Naive B cell (primary cell): ENCODE results near the gene MIXL1. TPM values are rescaled to one million over a fixed set of nuclear protein-coding genes. Genes with fewer than 3 reads are reported as not detected.

Source experiments
- ATAC-seq, 2 donors: fragments of 150-1000 bp; cut with Tn5 transposase; 2 replicates each; pipeline ENCODE4 v1.10.0; 2021; ENCODE audit warnings: low read depth in 2 of 2, mild to moderate bottlenecking in 2 of 2, moderate library complexity in 2 of 2
- DNase-seq: peaks from one replicate; pipeline ENCODE4 v3.0.0; 2022
- H3K27ac Mint-ChIP-seq, 6 donors: one replicate each; pipeline ENCODE4 v1.8.0; 2020 to 2022; ENCODE audit warnings: mild to moderate bottlenecking in 6 of 6, mixed read lengths in 6 of 6, moderate library complexity in 5 of 6, inconsistent platforms in 2 of 6
- H3K27me3 Mint-ChIP-seq, 3 donors: one replicate each; pipeline ENCODE4 v1.8.0; 2021 to 2022; ENCODE audit warnings: mixed read lengths in 3 of 3, mild to moderate bottlenecking in 1 of 3
- H3K36me3 Mint-ChIP-seq, 2 donors: one replicate each; pipeline ENCODE4 v1.8.0; 2020 to 2022; ENCODE audit warnings: mixed read lengths in 2 of 2, inconsistent platforms in 1 of 2, mild to moderate bottlenecking in 1 of 2
- H3K4me1 Mint-ChIP-seq, 3 donors: one replicate each; pipeline ENCODE4 v1.8.0; 2020 to 2022; ENCODE audit warnings: mixed read lengths in 3 of 3, inconsistent platforms in 1 of 3, mild to moderate bottlenecking in 1 of 3, moderate library complexity in 1 of 3
- H3K4me3 Mint-ChIP-seq, 8 donors: one replicate each; pipeline ENCODE4 v1.8.0; 2020 to 2022; ENCODE audit warnings: mild to moderate bottlenecking in 8 of 8, mixed read lengths in 8 of 8, moderate library complexity in 8 of 8, inconsistent platforms in 2 of 8
- H3K9me3 Mint-ChIP-seq, 7 donors: one replicate each; pipeline ENCODE4 v1.8.0; 2020 to 2022; ENCODE audit warnings: mixed read lengths in 7 of 7, mild to moderate bottlenecking in 5 of 7, inconsistent platforms in 2 of 7, moderate library complexity in 1 of 7
- polyA plus RNA-seq, 6 donors: library from polyadenylated mRNA; unstranded; fragments of 300-500 nt; fragmentation: Illumina TruSeq; gene quantifications; one replicate each; pipeline ENCODE4 v1.2.3, GENCODE V29; 2021; ENCODE audit warnings: low read depth in 6 of 6

MIXL1 gene
- polyA plus RNA-seq, 6 donors from 2014 or later, result 0.23 to 2.8 (median 0.36) TPM; not detected in 2

DNA sequence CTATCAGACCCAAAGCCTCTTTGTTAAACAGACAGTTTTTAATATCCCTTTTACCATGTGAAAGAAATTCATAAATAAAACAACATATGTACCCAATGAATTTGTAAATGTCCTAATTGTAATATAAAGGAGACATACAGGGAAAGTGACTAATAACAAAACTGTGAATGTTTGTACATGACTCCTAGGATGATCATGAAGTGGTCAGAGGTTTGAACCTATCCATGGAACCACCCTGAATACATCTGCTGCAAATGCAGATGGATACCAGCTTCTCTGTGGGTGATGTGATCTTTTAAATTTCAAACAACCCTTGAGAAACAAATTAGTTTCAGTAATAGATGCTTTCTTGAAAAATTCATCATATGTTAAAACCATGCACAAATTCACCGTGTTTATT, 20.2 kb upstream of the MIXL1 start:
- no peaks in the 10 kb centered on the region for H3K27me3 Mint-ChIP-seq
- H3K4me3 Mint-ChIP-seq, result no peak overlapping the region
- peak overlapping the region in 1 of 6 donors; percentile 49 for H3K27ac Mint-ChIP-seq
- no peak for DNase-seq
- no peaks in the 10 kb centered on the region for H3K9me3 Mint-ChIP-seq
- no peak for ATAC-seq
- H3K36me3 Mint-ChIP-seq, result no peaks in the 10 kb centered on the region
- peaks cover 9 to 20% (median 9%) of the 10 kb centered on the region in 3 donors for H3K4me1 Mint-ChIP-seq

DNA sequence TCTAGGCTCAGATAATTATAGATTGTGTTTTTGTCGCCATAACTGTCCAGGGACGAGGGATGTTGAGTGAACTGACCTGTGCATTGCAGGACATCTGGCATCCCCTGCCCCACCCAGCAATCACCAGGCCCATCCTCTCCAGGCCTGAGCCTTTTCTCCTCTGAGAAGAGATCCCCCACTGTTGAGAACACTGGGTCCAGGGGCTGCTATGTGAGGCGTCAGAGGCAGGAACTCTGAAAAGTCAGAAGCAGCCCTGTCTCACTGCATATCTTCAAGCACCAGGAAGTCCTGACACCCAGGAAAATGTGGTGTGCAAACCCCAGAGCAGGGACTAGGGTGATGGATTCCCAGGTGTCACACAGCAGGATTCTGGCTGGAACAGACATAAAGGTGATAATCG, 19.8 kb upstream of the MIXL1 start:
- H3K9me3 Mint-ChIP-seq, result no peaks in the 10 kb centered on the region
- H3K4me1 Mint-ChIP-seq, result peaks cover 9 to 20% (median 9%) of the 10 kb centered on the region in 3 donors
- ATAC-seq (no peak), DNase-seq (no peak)
- H3K4me3 Mint-ChIP-seq, result no peak overlapping the region
- peak overlapping the region in 1 of 6 donors; percentile 47 for H3K27ac Mint-ChIP-seq
- no peaks in the 10 kb centered on the region for H3K36me3 Mint-ChIP-seq
- H3K27me3 Mint-ChIP-seq, result no peaks in the 10 kb centered on the region

DNA sequence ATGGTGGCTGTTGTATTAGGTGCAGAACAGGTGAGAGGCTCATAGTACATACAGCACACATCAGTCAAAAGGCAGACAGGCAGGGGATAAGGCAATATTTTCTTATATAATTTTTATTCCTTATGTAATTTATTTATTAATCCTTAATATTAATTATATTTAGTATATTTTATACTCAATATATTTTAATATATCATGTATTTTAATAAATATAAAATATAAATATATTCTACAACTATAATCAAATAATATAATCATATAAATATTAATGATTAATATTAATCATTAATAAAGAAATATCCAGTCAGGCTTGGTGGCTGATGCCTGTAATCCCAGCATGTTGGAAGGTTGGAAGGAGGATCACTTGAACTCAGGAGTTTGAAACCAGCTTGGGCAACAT, 19.3 kb upstream of the MIXL1 start:
- Mint-ChIP-seq H3K27me3 (no peaks in the 10 kb centered on the region), H3K27ac (no peak overlapping the region), H3K4me1 (peaks cover 9 to 20% (median 9%) of the 10 kb centered on the region in 3 donors), H3K36me3 (no peaks in the 10 kb centered on the region), H3K9me3 (no peaks in the 10 kb centered on the region), H3K4me3 (no peak overlapping the region)
- DNase-seq, result no peak
- no peak for ATAC-seq

DNA sequence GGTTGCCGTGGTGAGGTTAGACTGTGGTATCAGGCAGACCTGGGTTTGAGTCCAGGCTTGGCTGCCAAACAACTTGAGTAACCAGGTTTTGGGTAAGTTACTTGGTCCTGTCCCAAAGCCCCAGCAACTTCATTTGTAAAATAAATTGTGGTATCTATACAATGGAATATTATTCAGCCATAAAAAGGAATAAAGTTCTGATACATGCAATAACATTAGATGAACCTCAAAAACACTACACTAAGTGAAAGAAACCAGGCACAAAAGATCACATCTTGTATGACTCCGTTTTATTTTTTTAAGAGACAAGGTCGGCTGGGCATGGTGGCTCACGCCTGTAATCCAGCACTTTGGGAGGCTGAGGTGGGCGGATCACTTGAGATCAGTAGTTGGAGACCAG, 16.4 kb upstream of the MIXL1 start:
- DNase-seq (no peak), ATAC-seq (no peak)
- Mint-ChIP-seq H3K4me3 (no peak overlapping the region), H3K9me3 (no peaks in the 10 kb centered on the region), H3K27ac (peak overlapping the region in 1 of 6 donors; percentile 57), H3K36me3 (no peaks in the 10 kb centered on the region), H3K27me3 (no peaks in the 10 kb centered on the region), H3K4me1 (peaks cover 0 to 7% (median 0%) of the 10 kb centered on the region in 3 donors)

DNA sequence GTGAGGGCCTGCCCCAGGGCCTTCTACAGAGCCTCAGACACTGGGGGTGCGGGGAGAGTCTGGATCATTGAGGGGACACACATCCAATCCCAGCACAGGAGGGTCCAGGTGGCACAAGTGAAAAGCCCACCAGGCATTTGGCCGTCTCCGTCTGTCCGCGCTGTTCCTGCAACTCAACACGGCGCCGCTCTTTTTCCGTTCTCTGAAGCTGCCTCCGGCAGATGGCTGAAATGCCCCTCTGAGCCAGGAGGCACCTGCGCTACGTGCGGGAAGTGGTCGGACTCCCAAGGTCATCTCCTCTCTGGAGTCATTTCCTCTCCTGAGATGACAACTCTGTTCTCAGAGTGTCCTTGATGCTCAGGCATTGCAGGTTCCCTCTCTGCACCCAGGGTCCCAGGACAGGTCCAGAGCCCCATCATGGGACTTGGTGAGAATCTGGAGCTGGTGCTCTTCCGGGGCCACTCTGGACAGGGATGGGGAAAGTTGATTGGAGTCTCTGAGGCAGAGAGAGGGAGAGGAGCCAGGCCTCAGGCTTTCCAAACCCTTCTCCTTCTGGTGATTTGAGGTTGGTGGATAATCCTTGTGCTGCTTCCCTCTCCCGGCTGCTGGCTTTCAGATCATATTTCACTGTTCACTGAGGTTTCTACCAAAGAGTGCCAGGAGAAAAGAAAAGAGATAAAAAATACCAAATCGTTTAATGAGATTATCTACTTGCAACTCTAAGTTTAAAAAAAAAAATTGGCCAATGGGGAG, 14.0 kb upstream of the MIXL1 start:
- Mint-ChIP-seq H3K27me3 (no peaks in the 10 kb centered on the region), H3K27ac (peak overlapping the region in 1 of 6 donors; percentile 57), H3K9me3 (no peaks in the 10 kb centered on the region), H3K36me3 (no peaks in the 10 kb centered on the region), H3K4me3 (peak overlapping the region in 1 of 8 donors; percentile 71), H3K4me1 (no peaks in the 10 kb centered on the region)
- DNase-seq, result no peak
- no peak for ATAC-seq

DNA sequence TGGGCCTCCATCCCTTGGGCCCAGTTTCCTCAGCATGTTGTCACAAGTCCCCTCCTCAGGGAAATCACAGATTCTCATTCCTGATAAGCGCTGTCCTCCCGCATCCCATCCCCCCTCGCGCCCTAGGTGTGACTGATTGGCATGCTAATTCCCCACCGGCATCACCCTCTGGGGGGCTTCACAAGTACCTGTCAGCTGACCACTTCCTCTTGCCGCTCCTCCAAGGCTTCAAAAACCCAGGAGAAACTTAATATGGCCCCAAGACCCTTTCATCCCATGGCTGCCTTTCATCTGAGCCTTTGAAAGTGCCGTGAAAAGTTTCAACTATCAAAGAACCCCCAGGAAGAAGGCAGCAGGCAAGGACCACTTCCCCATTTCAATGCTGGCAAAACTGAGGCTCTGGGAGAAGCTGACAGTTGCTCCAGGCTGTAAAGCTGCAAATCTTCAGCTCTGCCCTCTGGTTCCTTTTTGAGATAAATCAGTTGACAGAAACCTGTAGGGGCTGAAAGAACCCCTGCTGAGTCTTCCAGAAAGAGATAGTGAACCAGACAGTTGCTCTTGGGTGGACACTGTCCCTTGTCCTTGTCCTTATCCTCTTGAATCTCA, 12.8 kb upstream of the MIXL1 start:
- Mint-ChIP-seq H3K4me3 (no peak overlapping the region), H3K27me3 (no peaks in the 10 kb centered on the region), H3K36me3 (no peaks in the 10 kb centered on the region), H3K4me1 (peaks cover 7 to 9% (median 8%) of the 10 kb centered on the region in 3 donors), H3K27ac (no peak overlapping the region), H3K9me3 (no peaks in the 10 kb centered on the region)
- no peak for ATAC-seq
- no peak for DNase-seq

DNA sequence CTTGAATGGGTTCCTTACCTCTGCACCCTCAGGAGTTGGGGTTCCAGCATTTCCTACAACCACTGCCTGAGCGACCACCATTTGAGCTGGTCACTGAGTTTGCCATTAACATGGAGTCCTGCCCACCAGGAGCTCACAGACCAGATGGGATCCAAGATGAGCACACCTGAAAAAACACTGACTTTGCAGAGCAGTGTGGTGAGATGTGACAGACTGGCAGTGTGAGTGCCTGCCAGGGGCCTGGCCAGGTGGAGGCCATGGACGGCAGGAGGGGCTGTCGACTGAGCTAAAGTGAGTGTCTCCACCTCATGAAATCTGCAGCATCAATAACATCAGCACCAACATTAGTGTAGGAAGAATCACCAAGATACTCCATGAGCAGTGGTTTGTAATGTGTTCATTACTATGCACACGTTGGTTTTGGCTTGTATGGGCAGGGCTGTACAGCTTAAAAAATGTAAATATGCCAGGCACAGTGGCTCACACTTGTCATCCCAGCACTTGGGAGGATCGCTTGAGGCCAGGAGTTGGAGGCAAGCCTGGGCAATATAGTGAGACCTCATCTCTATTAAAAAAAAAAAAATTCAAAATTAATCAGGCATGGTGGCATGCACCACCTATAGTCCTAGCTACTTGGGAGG, 12.2 kb upstream of the MIXL1 start:
- Mint-ChIP-seq H3K36me3 (no peaks in the 10 kb centered on the region), H3K27ac (no peak overlapping the region), H3K4me3 (no peak overlapping the region), H3K4me1 (peaks cover 7 to 11% (median 9%) of the 10 kb centered on the region in 3 donors), H3K27me3 (no peaks in the 10 kb centered on the region), H3K9me3 (no peaks in the 10 kb centered on the region)
- ATAC-seq (no peak), DNase-seq (no peak)

DNA sequence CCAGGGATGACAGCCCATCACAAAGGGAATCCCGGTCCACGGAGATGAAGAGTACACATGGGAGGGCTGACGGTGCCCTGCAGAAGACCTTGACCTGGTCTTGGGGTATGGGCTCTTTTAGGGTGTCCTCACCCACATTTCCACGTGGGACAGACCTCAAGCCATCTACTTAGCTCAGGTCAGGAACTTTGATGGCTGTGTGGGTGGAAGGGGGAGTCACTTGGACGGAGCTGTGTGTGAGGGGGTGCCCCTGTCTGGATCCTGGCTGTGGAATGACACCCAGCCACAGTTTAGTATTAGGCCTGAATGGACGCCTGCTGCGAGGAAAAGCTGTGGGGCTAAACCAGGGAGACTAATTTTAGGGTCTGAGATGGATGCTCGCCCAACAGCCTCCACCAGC, 10.9 kb upstream of the MIXL1 start:
- no peaks in the 10 kb centered on the region for H3K27me3 Mint-ChIP-seq
- ATAC-seq, result no peak
- no peaks in the 10 kb centered on the region for H3K36me3 Mint-ChIP-seq
- H3K9me3 Mint-ChIP-seq, result no peaks in the 10 kb centered on the region
- H3K4me3 Mint-ChIP-seq, result no peak overlapping the region
- DNase-seq, result no peak
- H3K27ac Mint-ChIP-seq, result no peak overlapping the region
- H3K4me1 Mint-ChIP-seq, result peaks cover 7 to 11% (median 9%) of the 10 kb centered on the region in 3 donors

DNA sequence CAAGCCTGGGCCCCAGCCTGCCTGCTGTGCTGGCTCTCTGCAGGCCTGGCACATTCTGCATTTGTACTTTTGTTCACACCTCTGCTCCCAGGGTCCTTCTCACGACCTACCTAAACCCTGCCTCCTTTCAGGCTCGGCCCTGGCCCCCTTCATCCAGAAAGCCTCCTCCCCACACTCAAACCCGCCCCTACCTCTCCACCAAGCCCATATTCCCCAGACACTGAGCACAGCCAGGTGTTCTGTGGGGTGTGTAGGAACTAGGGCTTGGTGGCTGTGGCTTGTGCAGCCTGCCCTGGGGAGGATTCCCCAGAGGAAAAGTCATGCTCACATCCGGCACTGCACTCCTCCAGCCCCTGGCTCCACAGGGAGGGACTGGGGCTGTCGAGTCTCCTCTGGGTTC, 8.2 kb upstream of the MIXL1 start:
- ATAC-seq, result no peak
- no peaks in the 10 kb centered on the region for H3K9me3 Mint-ChIP-seq
- no peaks in the 10 kb centered on the region for H3K27me3 Mint-ChIP-seq
- peak overlapping the region in 1 of 6 donors; percentile 31 for H3K27ac Mint-ChIP-seq
- H3K36me3 Mint-ChIP-seq, result no peaks in the 10 kb centered on the region
- no peak for DNase-seq
- H3K4me3 Mint-ChIP-seq, result no peak overlapping the region
- peaks cover 7 to 11% (median 9%) of the 10 kb centered on the region in 3 donors for H3K4me1 Mint-ChIP-seq

DNA sequence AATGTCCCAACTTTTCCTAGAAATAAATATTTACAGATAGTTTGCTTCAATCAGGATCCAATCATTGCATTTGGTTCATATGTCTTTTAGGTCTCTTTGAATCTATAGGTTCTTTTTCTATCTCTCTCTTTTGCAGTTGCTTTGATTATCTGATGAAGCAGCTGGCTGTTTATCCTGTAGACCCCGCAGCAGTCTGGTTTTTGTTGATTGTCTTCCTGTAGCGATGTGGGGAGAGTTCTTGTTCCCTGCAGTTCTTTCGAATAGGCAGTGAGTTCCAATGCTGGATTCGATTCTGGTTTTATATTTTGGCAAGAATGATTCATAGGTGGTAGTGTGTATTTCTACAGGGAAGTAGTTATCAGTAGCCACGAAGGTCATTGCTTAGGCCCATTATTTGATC, 7.4 kb upstream of the MIXL1 start:
- no peak for ATAC-seq
- Mint-ChIP-seq H3K4me1 (peaks cover 7 to 11% (median 9%) of the 10 kb centered on the region in 3 donors), H3K36me3 (no peaks in the 10 kb centered on the region), H3K4me3 (no peak overlapping the region), H3K27me3 (no peaks in the 10 kb centered on the region), H3K27ac (peak overlapping the region in 1 of 6 donors; percentile 67), H3K9me3 (no peaks in the 10 kb centered on the region)
- no peak for DNase-seq

DNA sequence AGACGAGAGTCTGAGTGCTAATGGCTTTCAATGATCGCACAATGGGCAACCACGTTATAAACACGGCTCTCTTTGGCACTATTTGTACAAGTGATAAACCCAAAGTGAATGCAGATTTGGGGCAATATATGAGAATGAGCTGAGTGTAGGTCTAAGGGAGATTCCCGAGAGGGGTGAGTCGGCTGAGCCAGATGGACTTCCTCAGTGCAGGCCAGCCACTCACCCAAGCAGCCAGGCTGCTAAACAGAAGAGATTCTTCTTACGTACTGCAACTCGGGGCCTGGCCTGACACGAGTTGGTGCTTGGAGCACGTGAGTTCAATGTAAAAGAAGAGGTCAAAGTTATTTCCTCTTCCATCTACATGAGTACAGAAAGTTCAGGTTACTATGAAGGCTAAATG, 6.2 kb upstream of the MIXL1 start:
- H3K36me3 Mint-ChIP-seq, result no peaks in the 10 kb centered on the region
- H3K9me3 Mint-ChIP-seq, result no peaks in the 10 kb centered on the region
- H3K27ac Mint-ChIP-seq, result no peak overlapping the region
- H3K4me3 Mint-ChIP-seq, result no peak overlapping the region
- ATAC-seq (no peak), DNase-seq (no peak)
- no peaks in the 10 kb centered on the region for H3K27me3 Mint-ChIP-seq
- H3K4me1 Mint-ChIP-seq, result peaks cover 7 to 11% (median 9%) of the 10 kb centered on the region in 3 donors

DNA sequence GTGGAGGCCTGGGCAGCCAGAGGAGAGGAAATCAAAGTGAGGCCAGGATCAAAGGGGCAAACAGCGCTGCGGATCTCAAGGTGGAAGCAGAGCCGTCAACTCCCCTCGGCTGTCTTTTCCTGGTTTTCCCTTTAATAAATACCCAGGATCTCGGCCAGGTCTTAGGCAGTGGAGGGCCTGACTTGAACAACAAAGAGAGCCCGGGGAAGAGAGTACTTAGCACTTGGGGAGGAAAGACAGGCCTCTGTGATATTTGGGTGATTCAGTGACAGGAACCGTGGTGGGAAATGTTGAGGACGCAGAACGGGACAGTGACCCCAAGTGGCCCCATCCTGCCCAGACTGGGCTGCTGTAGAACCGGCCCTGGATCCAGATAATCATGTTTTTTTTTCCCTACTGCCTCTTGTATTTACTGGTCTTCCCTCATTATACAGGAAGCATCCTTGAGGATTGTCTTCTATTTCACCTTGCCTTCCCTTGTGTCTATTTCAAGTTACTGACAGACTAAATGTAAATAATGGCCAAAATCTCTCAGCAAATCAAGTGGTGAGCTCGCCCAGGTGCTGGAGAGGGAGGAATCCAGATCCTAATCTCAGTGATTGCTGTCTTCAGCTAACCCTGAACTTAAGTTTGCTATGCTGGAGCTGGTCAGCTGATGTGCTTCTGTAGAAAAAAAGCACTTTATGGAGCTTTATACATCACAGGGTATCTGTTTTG, 2.8 kb upstream of the MIXL1 start:
- Mint-ChIP-seq H3K27me3 (peaks cover under 1 to 3% (median under 1%) of the 10 kb centered on the region in 3 donors), H3K36me3 (no peaks in the 10 kb centered on the region), H3K27ac (no peak overlapping the region), H3K4me3 (no peak overlapping the region), H3K4me1 (peaks cover 8 to 14% (median 8%) of the 10 kb centered on the region in 3 donors), H3K9me3 (no peaks in the 10 kb centered on the region)
- no peak for DNase-seq
- no peak for ATAC-seq

DNA sequence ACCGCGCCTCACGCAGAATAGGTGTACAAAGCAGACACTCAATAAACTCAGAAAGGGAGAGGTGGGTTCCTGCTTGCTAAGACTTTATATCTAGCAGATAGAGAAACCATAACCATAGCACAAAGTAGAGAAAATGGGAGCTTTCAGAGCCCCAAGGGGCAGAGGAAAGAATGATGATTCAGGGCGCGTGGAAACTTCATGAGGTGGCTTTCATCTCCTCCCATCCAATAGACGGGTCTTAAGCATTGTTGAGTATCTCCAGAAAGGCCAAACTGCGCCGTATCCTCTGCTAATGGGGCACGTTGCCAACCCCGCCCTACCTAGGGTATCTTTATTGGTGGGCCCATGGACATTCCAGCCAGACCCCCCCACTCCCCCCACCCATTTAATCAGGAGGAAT, 778 bp upstream of the MIXL1 start:
- Mint-ChIP-seq H3K27ac (no peak overlapping the region), H3K4me3 (peak overlapping the region; percentile 51 to 86 (median 74))

More for the DNA sequence above, 778 bp upstream of the MIXL1 start:
- Mint-ChIP-seq H3K36me3 (no peaks in the 10 kb centered on the region), H3K4me1 (peaks cover 6 to 13% (median 6%) of the 10 kb centered on the region in 3 donors), H3K27me3 (peaks cover 8 to 11% (median 10%) of the 10 kb centered on the region in 3 donors), H3K9me3 (no peaks in the 10 kb centered on the region)
- ATAC-seq (no peak), DNase-seq (no peak)
